ENCODE results near the gene IPO4.

IPO4 gene

DNA sequence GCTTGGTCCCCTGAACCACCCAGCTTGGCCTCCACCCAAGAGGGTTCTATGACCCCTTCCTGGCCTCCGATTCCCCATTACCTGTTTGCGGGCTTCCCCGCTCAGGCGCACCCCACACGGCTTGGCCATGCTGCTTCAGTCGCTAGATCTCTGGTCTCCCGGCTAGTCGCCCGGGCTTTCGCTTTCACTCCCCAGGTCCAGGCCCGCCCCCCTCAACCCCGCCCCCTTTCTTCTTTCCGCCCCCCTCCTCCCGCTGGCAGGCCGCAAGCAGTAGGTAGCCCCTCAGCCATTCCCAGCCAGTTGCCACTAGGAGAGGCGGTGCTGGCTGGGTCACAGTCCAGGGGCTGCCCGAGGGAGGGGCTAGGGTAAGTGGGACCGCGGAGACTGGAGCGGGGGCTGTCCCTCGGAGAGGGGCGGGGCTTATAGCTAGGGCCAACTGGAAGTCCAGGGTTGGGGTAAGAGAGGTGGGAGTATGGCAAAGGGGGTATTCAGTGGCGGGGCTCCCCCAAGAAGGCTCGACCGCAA is 42.1 kb downstream of the IPO4 start, which contains the start of gene PSME2:
TSS of gene PSME2 (minus strand) at position 158 of the 525 bp plus-strand sequence. CDS start at position 129, 29 bp downstream.
- DNase-seq = peak; percentile 98

- no peak for DNase-seq
Measured at GRCh38 chr14:24145690-24146452, 42.7 kb downstream of the IPO4 start.

GRCh38 chr14:24145219-24145618 is 43.4 kb downstream of the IPO4 start:
- no peak for DNase-seq

DNA sequence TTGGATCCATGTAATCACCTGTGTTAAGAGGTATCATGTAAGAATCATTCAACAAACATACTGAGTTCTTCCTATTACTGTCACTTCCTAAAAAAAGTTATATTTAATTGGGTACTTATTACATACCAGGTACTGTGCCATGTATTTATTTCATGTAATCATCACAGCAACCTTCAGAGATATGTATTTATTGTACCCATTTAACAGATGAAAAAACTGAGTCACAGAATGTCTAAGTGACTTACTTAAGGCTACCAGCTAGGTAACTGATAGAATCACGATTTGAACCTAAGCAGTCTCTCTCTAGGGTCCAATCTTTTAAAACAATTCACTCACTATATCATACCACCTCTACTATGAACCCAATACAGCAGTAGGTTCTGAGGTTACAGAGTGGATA is 44.2 kb downstream of the IPO4 start:
- DNase-seq = no peak

- DNase-seq = no peak
Measured at GRCh38 chr14:24143511-24143910, 45.1 kb downstream of the IPO4 start.

- DNase-seq = peak; percentile 100
Measured at GRCh38 chr14:24141097-24141880, 47.3 kb downstream of the IPO4 start, which contains the start of gene EMC9. TSS of gene EMC9 (minus strand) at chr14:24141591. CDS start at chr14:24141304, 287 bp downstream.

DNA sequence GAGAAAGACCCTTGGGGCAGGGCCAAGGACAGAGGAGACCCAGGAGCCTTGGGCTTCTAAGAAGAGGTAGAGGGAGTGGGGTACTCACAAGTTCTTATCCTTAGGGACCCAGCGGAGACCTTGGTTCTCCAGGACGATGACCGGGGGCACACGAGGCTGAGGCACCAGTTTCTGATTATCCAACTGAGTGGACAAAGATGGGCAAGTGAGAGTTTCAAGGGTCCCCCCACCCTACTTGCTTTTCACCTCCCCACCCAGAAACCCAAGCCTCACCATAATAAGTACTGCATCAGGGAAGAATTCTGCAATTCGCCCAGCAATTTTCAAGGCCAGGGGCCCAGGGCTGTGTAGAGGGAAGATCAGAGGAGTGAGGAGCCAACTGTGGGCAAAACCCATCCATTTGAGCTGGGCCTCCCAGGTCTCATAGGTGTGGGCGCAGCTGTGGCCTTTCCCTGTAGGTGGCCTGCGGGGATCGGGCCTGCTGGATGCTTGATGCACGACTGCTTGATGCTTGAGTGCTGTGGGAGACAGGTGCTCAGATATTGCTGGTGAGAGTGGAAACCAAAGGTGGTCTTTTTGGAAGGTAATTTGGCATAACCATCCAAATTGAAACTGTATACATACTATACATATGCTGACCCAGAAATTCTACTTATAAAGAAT is 49.2 kb downstream of the IPO4 start:
- DNase-seq = no peak

- no peak for DNase-seq
Measured at GRCh38 chr14:24138396-24139271, 50.0 kb downstream of the IPO4 start.

- DNase-seq = no peak
Measured at GRCh38 chr14:24137529-24138395, 50.9 kb downstream of the IPO4 start.

GRCh38 chr14:24136684-24137528 is 51.7 kb downstream of the IPO4 start:
- no peak for DNase-seq

GRCh38 chr14:24135834-24136683 is 52.6 kb downstream of the IPO4 start, which contains the start of gene PSME1:
TSS of gene PSME1 (plus strand) at chr14:24136194. CDS start at chr14:24136263, 69 bp downstream.
- peak; percentile 95 for DNase-seq

DNA sequence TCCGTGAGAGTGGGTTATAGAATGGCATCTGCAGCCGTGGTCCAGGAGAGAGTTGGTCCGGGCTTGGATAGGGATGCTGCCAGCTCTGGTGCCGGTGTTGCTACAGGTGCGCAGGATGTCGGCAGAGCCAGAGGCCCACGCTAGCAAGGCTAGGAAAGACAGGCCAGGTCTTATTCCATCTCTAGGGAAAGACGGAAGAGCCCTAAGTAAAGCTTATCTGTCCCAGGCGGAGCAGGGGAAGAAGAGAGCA is 53.1 kb downstream of the IPO4 start:
- no peak for DNase-seq

GRCh38 chr14:24133735-24134134 is 54.9 kb downstream of the IPO4 start:
- no peak for DNase-seq

- DNase-seq = no peak
Measured at GRCh38 chr14:24132976-24133375, 55.6 kb downstream of the IPO4 start.

GRCh38 chr14:24132061-24132685 is 56.4 kb downstream of the IPO4 start:
- no peak for DNase-seq

- DNase-seq = no peak
Measured at GRCh38 chr14:24131549-24131966, 57.1 kb downstream of the IPO4 start.

DNA sequence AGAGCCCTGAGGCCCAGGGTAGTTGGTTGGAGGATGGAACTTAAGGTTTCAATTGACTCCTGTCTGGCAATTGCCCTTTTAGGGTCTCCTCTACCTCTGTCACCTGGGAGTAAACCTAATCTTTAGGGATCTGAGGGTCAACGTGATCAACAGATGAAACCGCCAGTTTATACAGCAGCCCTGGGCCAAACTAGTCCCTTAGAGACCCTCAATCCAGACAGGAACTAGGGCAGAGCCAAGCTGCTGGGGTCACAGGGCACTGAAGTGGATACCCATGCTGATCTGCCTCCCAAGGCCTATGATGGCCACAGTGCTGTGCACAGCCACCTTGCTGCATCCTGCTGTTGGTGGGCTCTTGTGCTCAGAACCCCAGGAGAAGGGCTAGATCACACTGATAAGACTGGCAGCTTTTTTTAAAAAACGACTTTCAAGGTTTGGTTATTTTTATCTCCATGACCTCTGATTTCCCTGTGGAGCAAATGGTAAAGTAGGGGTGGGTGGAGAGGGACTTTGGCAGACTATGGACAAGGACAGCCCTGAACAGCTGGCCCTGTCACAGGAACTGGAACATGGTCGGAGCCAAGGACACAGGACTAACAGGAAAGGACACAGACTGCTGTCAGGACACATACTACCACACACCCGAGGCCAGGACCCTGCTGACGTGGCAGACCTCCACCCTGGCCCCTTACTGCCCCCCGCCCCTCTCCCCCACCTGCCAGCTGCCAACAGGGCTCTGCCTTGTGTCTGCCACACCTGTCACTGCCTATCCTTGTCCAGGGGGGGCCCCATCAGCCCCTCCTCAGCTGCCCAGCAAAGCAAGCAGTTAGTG is 57.7 kb downstream of the IPO4 start:
- DNase-seq = peak; percentile 85

DNA sequence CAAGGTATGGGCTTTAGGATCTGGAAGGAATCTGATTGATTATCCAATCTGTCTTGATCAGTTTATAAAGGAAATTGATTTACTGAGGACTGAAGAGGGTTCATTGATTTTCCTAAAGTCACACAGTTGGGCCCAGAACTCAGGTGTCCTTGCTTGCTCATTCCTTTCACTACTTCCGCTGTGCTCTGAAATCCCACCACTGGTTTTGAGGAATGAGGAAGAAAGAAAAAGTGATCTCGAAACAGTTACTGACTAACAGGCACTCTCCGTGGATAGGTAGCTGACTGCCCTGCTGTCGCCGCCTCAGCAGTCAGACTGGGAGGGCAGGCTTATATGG is 58.3 kb downstream of the IPO4 start, which contains the start of gene FITM1:
TSS of gene FITM1 (plus strand) at position 280 of the 337 bp plus-strand sequence. CDS start 905 bp downstream, outside the sequence.
- DNase-seq = no peak

Data from right hindlimb (tissue), 1 donor.